Measurements from ENCODE around the gene NOL11.
"Not testable (repeated sequence)": the region's sequence is repeated elsewhere in the genome, so short reads cannot be mapped to it uniquely, and the experiment has no call there.

Gene NOL11

DNA sequence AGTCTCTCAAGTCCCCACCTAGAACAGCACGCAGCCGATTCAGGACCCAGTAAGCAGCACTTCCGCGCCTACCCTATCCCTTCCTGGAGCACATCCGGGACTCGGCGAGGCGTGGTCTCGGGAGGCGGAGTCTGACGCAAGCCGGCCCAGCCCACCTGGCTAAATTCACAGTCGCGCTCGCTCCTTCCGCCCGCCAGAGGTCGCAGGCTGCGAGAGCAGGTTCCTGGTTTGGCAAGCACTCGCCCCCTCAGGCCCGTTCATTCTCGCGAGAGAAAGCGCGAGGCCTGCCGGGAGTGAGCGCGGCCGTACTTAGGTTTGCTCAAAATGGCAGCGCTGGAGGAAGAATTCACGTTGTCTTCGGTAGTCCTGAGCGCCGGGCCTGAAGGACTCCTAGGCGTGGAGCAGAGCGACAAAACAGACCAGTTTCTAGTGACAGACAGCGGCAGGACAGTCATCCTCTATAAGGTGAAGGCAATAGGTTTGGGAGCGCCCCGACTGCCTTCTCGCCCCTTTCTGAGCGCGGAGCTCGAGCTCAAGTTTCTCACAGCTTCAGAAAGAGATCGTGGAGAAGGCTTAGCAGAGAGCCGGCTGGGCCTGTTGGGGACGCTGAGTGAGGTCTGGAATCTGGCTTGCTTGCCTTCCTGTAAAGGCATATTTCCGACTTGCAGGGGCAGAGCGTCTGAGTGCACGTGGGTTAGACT lies at the start of gene NOL11:
NOL11 (plus strand) TSS at position 313 of the 701 bp plus-strand sequence; CDS start at position 325, 12 bp downstream.
- DNase-seq, result peak; percentile 98 to 99

DNA sequence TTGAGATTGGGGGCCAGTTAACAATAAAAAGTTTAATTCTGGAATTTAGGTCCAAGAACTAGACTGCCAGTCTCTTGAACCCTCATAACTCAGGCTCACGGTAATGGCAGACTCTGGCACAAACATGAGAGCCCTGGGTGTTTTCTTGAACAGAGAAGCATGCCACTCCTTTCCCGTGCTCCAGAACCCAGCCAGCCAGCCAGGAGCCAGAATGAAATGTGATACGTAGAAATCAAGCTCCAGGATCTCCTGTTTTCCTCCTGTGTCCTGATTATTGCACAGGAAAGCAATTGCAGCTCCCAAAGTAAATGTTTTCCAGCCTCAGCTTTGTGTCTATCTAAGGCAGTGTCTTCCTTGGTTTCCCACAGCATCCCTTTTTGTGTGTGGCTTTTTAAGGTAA lies 46.2 kb upstream of the NOL11 start:
- DNase-seq, result no peak

DNA sequence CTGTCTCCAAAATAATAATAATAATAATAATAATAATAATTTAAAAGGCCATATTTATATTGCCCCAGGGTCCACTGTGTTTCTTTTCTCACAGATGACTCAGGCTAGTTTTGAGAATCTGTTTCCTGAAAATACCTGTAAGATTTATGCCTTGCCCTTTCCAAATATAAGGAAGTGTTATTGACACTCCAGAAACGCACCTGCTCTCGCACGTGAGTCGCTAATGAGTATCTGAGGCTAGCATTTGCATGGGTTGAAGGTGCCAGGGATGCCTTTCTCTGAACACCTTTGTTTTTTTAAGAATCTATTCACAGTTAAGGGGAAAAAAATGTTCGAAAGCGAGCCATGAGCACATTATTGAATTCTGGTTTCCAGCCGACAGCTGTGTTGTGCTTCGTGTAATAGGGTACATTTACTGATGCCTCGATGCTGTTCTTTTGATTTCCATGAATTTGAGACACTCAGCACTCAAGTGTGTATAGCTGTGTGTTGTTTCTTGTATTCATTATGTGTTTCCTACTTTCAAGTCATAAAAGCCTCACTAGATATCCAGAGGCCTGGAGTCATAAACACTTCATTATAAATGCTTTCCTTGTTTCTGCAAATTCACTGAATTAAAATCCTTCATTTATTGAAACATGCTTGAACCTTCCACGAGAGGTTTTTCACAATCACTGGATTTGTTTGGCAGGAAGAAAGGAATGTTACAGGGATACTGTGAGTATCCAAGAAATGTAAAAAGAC lies 45.0 kb upstream of the NOL11 start:
- DNase-seq, result no peak

DNA sequence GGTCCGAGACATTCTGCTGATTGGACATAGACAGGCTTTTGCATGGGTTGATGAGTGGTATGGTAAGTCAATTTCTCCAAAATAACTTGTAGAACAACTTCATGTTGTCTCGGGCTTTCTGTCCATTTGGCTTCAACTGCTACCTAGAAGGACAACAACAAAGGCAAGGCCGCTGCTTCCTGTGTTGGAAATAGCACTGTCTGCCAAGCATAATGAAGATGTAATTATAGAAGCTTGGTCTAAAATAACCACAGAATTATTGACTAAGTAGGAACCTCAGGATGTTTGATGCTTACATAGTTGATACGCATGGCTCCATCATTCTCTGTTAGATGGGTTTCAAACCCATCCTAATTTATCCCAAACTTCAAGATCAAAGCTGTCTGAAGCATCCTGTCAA lies 42.3 kb upstream of the NOL11 start:
- DNase-seq, result no peak

DNA sequence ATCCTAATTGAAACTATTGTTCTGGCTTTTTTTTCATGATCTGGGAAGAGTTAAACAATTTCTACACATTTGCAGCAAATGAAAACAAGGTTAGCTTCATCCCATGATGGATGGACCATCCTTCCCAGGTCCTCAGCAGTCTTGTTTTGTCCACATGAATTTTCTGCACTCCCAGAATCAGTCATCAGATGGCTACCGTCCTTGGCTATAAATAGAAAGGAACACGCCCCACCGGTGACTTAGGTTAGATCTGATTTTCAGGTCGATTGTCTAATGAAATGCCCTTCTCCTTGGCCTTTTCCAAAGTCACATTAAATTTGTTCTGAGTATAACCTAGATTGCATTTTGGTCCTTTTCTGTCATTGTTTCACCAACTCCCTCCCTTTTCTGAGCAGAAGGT lies 41.4 kb upstream of the NOL11 start:
- DNase-seq, result no peak

DNA sequence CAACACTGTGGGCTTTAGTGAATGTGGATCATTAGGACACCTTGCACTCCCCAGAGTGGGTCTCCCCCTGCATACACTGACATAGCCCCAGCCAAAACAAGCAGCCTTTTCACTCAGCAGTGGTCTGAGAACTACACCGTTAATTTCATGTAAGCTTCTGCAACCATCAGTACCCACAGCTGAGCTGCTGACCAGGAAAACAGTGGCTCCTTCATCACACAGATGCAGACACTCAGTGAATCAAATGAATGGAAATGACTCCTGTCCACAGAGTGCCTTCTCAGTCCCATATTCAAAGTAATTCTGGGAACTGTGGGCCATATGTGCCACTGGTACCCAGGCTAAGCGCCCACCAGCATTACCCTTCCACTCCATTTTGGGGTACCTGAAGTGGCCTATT lies 39.3 kb upstream of the NOL11 start:
- DNase-seq, result no peak

DNA sequence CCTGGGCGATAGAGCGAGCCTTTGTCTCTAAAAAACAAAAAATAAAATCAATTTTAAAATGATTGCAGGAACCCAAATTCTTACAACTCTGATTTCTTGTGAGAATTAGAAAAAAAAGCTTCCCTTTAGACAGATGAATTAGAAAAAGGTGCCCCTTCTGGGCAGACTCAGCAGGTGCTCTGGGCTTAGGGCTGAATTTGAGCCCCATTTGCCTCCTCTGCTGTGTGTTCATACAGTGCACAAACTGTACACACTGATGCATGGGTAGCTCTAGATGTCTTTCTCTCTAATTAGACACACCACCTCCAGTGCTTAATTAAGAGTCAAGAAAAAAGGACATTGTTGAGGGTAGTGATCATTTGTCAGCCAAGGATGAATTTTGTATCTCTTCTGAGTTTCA lies 38.5 kb upstream of the NOL11 start:
- DNase-seq, result no peak

DNA sequence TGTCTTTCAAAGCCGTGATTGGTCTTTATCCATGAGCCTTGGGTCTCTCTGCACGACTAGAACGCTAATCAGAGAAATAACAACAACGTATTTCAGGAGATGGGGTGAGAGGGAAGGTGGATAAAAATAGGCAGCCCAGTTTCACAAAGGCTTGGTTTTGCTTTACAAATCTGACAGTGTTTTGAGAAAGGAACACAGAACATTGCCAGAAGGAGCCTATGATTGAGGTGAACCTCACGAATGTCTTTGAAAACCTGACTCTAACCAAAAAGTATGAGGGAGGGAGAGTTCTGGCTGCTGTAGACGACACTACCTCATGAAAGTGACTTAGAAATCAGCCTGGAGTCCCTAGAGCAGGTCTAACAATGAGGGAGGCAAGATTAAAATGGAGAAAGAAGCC lies 38.0 kb upstream of the NOL11 start:
- no peak for DNase-seq

DNA sequence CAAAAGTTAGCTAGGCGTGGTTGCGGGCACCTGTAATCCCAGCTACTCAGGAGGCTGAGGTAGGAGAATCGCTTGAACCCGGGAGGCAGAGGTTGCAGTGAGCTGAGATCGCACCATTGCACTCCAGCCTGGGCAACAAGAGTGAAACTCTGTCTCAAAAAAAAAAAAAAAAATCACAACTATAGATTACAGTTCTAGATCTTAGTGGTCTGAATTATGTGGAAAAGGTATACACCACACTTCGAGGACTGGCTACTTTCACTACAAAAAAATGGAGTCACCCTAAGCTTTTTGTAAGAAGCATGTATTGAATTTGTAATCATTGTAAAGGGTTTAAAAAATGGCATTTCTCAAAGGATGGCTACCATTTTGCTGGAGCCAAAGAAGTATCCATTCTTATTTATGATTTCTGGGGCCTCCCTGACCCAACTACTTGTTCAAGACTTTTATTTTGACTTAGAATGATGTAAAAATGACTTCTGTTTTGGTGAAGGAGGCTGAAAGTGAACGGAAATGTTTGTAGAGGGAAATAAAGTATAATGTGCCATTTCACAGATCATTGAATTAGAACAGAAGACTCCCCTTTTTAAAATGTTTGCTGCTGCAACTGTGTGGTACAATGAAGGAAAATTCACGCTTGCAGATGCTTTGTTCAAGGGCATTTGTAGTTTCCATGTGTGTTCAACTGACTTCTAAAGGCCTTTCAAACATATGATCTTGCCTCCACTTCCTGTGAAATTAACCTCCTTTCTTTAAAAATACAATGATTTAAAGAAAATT lies 37.1 kb upstream of the NOL11 start:
- no peak for DNase-seq

DNA sequence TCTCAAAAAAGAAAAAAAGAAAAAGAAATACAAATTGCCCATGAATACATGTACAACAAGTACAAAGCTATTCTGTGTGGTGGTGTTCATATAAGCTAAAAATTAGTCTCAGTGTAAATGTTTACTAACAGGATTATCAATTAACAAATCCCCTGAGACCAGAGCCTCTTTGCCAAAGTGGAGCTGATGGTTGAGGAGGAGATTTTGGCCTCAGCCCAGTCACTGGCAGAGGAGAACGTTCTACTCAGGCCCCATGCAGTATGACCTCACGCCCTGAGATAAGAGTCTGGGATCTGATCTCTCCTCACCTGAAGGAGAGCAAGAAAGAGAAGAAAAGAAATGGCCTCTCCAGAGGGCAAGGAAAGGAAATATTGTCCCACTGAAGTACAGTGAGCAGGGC lies 35.5 kb upstream of the NOL11 start:
- DNase-seq, result no peak

DNA sequence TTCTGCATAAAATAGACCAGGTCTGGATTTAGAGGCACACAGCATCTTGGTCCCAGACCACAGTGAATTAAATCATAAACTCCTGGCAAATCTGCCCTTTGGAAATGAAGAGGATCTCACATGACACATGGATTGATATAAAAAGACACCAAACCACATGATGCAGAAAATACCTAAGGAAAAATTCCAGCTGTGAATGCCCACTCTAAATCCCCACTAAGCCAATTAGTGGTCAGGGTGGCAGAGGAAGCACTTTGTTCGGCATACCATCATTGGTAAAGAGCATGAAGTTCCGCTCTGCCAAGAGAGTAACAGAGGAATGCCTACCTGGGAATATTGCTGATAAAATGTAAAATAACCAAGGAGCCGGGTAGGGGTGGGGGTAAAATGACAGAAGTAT lies 32.4 kb upstream of the NOL11 start:
- DNase-seq, result no peak

DNA sequence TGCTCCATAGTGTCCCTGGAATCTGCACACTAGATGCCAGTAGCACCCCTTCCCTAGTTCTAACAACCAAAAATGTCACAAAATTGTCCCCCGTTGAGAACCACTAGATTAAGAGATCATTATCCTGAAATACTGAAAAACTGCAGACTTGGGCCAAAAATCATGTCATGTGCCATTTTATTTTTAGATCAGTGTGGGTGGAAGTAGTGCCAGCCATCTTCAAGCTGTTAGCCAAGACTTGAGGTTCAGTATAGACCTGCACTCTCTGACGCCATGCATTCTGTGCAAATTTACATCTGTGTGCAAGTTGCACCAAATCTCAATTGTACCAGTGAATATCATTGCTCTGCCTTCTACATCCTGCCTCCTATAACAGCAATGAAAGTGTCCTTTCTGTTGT lies 31.5 kb upstream of the NOL11 start:
- no peak for DNase-seq

DNA sequence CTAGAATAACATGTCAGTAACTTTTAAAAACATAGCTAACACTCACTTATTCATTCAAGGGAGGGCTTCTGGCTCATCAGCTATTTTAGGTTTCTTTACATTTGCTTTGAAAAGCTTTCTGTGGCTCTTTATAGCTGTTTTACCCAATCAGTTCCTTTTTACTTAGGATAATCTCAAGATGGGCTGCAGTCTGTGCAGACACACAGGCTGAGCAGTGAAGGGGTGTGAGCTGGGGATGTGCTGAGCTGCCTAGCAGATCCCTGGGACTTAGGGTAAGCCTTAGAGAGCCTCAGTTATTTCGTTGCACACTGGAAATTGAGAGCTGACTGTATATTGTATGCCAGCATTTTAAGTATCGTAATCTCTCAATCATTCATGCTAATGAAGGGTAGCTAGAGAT lies 30.2 kb upstream of the NOL11 start:
- DNase-seq, result no peak

DNA sequence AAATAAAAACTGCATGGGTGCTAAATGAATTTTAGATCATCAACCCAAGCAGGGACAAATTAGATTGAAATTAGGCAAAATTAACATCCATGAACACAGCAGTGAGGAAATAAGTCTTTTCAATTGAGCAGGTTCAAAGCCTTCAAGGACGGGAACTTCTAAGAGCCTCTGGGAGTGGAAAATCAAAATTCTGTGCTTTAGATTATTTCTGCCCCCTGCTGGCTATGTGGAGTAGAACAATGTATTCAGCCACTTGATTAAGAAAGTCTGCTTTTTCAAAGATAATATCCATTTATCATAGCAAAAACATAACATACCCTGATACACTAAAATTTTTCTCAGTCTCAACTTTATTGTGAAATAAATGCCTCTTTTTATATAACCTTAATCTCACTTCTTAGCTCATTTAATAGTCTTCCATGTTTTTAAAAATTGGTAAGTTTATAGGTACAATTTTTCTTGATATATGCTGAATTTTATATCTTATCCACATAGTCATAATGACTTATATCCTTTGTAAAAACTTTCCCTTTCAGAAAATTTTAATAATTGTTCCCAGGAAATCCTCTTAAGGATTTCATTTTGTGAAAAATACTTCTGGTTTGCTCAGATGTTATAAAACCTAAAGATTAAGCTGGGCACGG lies 28.1 kb upstream of the NOL11 start:
- DNase-seq, result peak; percentile 45 to 68

DNA sequence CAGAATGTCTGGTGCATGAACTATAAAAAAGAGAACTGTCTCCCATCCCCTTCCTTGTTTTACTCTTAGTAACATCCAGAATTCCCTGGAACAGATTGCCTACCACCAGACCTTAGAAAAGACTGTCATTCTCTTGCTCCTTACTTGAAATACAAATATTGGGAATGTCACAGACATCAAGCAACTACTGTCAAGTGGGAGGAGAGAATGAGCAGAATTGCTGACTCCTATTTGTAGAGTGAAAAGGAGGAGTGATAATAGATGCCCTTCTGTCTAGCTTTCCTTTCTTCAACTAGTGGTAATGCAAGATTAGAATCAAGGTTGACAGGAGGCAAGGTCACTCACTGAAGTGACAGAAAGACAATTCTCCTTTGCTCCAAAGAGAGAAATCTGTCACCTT lies 23.9 kb upstream of the NOL11 start:
- no peak for DNase-seq

DNA sequence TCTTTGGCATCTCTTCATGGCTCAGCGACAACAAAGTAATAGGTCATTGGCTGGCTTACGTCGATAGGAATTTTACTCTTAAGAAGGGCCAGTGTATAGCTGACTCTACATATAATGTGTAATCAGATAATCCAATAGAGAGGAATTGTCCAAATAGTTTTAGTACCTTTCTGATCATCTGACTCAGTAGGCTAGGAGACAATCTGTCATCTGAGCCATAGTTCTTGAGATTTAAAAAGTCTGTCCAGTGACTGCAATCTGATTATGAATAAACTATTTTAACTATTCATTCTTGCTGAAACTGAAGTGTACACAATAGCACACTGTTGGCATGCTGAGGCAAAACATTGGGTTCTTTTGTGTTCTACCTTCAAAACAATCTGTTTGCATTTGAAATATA lies 21.4 kb upstream of the NOL11 start:
- no peak for DNase-seq

DNA sequence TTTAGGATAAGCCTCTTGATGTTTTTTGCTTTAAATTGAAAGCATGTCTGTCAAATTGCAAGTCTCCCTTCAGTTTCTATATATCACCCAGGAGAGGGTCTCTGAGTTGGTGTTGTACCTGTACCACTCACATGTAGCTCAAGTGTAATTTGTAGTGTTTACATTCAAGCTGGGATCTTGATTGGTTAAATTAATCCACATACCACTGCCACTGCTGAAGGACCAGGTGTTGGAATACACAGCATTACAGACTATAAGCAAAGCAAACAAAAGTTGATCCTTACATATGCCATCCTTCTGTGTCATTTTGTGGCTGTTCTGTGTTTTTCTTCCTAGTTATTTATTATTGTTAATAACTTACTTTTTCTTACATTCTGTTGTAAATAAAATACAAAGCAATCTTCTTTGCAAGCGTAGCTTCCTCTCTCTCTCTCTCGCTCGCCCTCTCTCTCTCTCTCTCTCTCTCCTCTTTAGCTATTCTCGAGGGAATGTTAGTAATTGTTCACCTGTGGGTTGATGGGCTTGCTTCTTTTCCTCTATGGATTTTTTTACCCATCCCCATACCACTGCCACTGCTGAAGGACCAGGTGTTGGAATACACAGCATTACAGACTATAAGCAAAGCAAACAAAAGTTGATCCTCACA lies 20.8 kb upstream of the NOL11 start:
- DNase-seq, result no peak

DNA sequence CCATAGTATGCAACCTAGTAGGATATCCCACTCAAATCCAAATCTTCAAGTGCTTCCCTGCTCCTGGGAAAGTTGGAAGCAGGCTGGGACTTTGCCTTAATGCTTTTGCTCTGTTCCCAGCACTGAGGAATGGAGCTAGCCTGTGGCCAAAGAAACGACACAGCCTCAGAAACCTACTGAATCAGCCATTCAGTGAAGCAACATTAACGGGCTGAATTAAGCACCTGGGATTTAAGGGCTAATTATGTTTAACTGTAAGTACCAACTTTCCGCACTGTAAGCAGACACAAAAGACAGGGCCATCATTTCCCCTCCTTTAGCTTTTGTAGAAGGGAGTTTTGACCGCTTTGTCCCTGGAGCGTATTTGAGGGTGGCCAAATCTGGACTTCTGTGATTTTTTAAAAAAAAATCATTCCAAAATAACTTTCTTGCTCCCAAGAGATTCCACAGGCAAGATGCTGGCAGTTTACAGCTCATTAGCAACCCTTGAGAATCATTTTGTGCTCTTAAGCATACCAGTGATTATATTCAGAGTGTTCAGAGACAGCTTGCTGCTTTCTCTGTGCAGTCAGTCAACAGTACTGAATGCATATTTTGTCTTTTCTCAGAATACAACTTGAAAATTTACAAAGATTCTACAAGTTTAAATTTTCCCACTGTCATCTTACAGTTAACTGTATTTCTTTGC lies 17.6 kb upstream of the NOL11 start:
- no peak for DNase-seq

DNA sequence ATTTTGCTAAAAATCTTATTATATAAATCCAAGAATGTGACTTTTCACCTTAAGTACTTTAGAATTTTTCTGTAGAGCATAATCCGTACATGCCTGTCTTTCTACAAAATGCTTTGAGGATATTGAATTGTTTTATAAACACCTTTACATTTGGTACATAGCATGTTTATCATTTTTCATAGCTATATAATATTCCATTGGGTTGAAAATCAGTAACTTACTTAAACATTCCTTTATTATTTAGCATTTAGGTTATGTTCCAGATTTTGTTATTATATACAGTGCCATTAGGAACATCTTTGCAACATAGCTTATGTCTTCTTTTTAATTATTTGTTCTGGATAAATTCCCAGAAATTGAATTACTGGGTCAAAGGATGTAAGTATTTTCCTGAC lies 17.0 kb upstream of the NOL11 start:
- DNase-seq, result no peak

DNA sequence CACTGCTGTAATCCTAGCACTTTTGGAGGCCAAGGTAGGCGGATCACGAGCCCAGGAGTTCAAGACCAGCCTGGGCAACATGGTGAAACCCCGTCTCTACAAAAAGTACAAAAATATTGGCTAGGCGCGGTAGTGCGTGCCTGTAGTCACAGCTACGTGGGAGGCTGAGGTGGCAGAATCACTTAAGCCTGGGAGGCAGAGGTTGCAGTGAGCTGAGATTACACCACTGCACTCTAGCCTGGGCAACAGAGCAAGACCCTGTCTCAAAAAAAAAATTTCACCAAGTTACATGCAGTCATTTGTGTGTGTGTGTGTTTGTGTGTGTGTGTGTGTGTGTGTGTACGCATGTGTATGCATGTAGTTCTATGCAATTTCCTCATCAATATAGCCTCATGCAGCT lies 14.9 kb upstream of the NOL11 start:
- DNase-seq, result not testable (repeated sequence)

DNA sequence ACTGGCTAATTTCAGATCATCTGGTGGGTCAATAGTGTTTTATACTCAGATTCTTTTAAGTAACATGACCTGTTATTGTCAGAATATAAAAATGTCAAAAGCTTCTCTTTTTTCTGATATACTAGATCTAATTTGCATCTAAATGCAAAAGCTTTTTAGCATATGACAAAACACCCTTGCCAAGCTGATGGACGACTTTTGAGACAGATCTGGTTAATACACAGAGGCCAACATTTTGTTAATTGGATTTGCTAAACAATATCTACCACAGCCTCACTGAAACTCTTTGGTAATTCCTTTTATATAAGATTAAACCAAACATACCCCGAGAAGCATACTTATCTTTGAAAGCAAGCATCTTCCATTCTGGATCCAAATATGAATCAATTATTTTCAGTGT lies 10.3 kb upstream of the NOL11 start:
- DNase-seq, result no peak

DNA sequence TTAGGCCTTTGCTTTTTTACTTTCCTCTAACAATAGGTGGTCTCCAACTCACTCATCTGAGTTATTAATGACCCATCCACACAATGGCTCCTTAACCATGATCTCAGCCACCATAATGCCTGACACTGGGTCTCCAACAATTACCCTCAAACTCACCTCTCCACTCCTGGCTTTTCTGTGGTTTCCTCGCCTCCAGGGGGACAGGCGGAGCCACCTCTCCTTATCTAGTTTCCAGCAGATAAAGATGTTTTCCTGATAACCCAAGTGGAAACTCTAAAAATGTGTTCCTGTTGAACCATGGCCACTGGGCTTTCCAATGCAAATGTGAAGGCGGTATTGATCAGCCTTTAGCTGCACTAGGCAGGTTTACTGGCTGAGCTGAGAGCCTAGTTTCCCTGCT lies 9.4 kb upstream of the NOL11 start:
- no peak for DNase-seq
